Ishikawa (cell line): ENCODE measurements around the gene CDV3.

Experiments
- CEBPB ChIP-seq: IDR thresholded peaks from 2 replicates; pipeline ENCODE4 v1.6.1; 2012
- CREB1 ChIP-seq: IDR thresholded peaks from 2 replicates; pipeline ENCODE4 v1.6.1; 2012; ENCODE audit warnings: low read depth
- EGR1 ChIP-seq: IDR thresholded peaks from 2 replicates; pipeline ENCODE4 v1.6.1; 2012
- EP300 ChIP-seq: IDR thresholded peaks from 2 replicates; pipeline ENCODE4 v1.6.1; 2012; ENCODE audit warnings: borderline replicate concordance
- FOXM1 ChIP-seq: IDR thresholded peaks from 2 replicates; pipeline ENCODE4 v1.6.1; 2012; ENCODE audit warnings: low read depth, borderline replicate concordance
- MAX ChIP-seq: IDR thresholded peaks from 2 replicates; pipeline ENCODE4 v1.6.1; 2012
- NFIC ChIP-seq: IDR thresholded peaks from 2 replicates; pipeline ENCODE4 v1.6.1; 2012
- RAD21 ChIP-seq: IDR thresholded peaks from 2 replicates; pipeline ENCODE4 v1.6.1; 2012; ENCODE audit warnings: low read depth
- REST ChIP-seq: IDR thresholded peaks from 2 replicates; pipeline ENCODE4 v1.6.1; 2012; ENCODE audit warnings: low read depth, mild to moderate bottlenecking
- TAF1 ChIP-seq: IDR thresholded peaks from 2 replicates; pipeline ENCODE4 v1.6.1; 2012; ENCODE audit warnings: low read depth, mild to moderate bottlenecking
- TCF12 ChIP-seq: IDR thresholded peaks from 2 replicates; pipeline ENCODE4 v1.6.1; 2012; ENCODE audit warnings: low read depth
- TEAD4 ChIP-seq: IDR thresholded peaks from 2 replicates; pipeline ENCODE4 v1.6.1; 2012
- YY1 ChIP-seq: IDR thresholded peaks from 2 replicates; pipeline ENCODE4 v1.6.1; 2012; ENCODE audit warnings: low read depth
- ZBTB7A ChIP-seq: IDR thresholded peaks from 2 replicates; pipeline ENCODE4 v1.6.1; 2012; ENCODE audit warnings: low read depth
- TF ChIP-seq, protein P1 (sequence below): IDR thresholded peaks from 2 replicates; pipeline ENCODE4 v1.6.1; 2012

CDV3 gene

GRCh38 chr3:133627789-133628188, 54.3 kb downstream of the CDV3 start:
- TF ChIP-seq NFIC = no peak
- TF ChIP-seq ZBTB7A = no peak
- no peak for TF ChIP-seq FOXM1

DNA sequence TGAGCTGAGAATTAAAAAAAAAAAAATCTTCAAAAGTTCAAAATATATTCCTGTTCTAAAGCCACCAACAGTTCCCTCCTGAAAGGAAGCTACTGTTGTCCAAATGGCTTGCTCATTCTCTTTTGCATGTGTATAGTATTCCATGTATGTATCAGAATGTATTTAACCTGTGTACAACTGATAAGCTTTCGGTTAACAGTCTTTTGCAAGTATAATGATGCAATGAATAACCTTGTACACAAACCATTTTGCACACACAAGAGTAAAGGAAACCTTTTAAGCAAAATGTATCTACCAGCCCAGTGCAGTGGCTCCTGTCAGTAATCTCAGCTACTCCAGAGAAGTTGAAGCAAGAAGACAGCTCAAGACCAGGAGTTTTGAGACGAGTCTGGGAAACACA, 55.7 kb downstream of the CDV3 start:
- TF ChIP-seq REST (no peak), TCF12 (no peak), TAF1 (no peak), CREB1 (no peak), FOXM1 (no peak), EP300 (no peak), NFIC (no peak), EGR1 (no peak), YY1 (no peak), CEBPB (no peak), TEAD4 (no peak), MAX (no peak), ZBTB7A (no peak), RAD21 (no peak)
- TF ChIP-seq, protein P1, sequence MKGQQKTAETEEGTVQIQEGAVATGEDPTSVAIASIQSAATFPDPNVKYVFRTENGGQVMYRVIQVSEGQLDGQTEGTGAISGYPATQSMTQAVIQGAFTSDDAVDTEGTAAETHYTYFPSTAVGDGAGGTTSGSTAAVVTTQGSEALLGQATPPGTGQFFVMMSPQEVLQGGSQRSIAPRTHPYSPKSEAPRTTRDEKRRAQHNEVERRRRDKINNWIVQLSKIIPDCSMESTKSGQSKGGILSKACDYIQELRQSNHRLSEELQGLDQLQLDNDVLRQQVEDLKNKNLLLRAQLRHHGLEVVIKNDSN = no peak

- no peak for TF ChIP-seq EP300
- TF ChIP-seq, protein P1 = no peak
- TF ChIP-seq ZBTB7A = no peak
- TF ChIP-seq EGR1 = no peak
- no peak for TF ChIP-seq CREB1
- no peak for TF ChIP-seq NFIC
- TF ChIP-seq MAX = no peak
- TF ChIP-seq TEAD4 = no peak
- no peak for TF ChIP-seq RAD21
- TF ChIP-seq FOXM1 = no peak
- TF ChIP-seq TAF1 = no peak
- no peak for TF ChIP-seq YY1
Observed at GRCh38 chr3:133633439-133633838, 60.0 kb downstream of the CDV3 start.
